NCI-H2081 treated with DMSO at 0.1 percent for 48 hours (cell line): ENCODE measurements around the gene CDSN.
"Not testable (repeated sequence)": the region's sequence is repeated elsewhere in the genome, so short reads cannot be mapped to it uniquely, and the experiment has no call there.

Source experiments
- DNase-seq: peaks from one replicate; lab custom pipeline; 2025; lab: John Stamatoyannopoulos, UW

The CDSN gene

GRCh38 chr6:31087494-31088089 lies 32.7 kb downstream of the CDSN start:
- DNase-seq: no peak

GRCh38 chr6:31086788-31087440 lies 33.3 kb downstream of the CDSN start:
- no peak for DNase-seq

GRCh38 chr6:31083742-31084354 lies 36.4 kb downstream of the CDSN start:
- no peak for DNase-seq

GRCh38 chr6:31081872-31082271 lies 38.4 kb downstream of the CDSN start:
- DNase-seq: no peak

- peak; percentile 48 for DNase-seq
Measured at GRCh38 chr6:31079656-31080261, 40.5 kb downstream of the CDSN start.

- no peak for DNase-seq
Measured at GRCh38 chr6:31076611-31077010, 43.6 kb downstream of the CDSN start.

GRCh38 chr6:31075528-31075927 lies 44.7 kb downstream of the CDSN start:
- DNase-seq: no peak

- no peak for DNase-seq
Measured at GRCh38 chr6:31074401-31074800, 45.8 kb downstream of the CDSN start.

GRCh38 chr6:31070711-31071197 lies 49.5 kb downstream of the CDSN start:
- peak; percentile 21 for DNase-seq

GRCh38 chr6:31068669-31069340 lies 51.4 kb downstream of the CDSN start:
- DNase-seq: no peak

GRCh38 chr6:31067891-31068668 lies 52.2 kb downstream of the CDSN start:
- not testable (repeated sequence) for DNase-seq

GRCh38 chr6:31067028-31067427 lies 53.2 kb downstream of the CDSN start:
- not testable (repeated sequence) for DNase-seq

- no peak for DNase-seq
Measured at GRCh38 chr6:31065556-31065955, 54.7 kb downstream of the CDSN start.
